NCI-H774 (cell line): ENCODE data around the gene JMJD6.
A peak's percentile ranks its signal among the peaks of the same experiment; 100 is the strongest.
"Not testable (repeated sequence)": the region's sequence is repeated elsewhere in the genome, so short reads cannot be mapped to it uniquely, and the experiment has no call there.

Experiments
- DNase-seq: peaks from one replicate; lab custom pipeline; 2025; lab: John Stamatoyannopoulos, UW

The JMJD6 gene

DNA sequence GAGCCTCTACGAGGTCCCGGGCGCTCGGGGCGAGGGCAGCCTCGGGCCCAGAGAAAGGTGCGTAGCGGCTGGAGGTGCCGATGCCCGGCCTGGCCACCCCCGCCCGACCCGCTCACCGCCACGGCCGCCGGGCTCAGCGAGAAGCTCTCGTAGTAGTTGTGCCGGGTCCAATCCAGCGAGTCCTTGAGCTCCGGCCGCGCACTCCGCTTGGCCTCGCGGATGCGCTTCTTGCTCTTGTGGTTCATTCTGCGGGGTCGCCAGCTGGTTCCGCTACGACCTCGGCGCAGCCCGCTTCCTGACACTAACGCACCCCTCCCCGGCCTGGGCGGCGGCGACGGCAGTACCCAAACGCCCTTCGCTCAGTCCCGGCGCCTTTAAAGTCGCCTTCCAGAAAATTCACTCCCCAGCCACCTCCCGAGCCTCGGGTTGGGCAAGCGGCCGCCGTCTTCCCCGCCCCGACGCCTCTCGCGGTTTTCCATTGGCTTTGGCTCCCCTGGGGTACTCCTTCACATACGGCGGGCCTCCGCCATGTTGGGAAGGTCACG lies at the start of gene JMJD6:
Gene JMJD6, minus strand, starts transcription at position 376 of the 545 bp plus-strand sequence. Its CDS starts 131 bp downstream, at position 245.
- DNase-seq: peak; percentile 98

DNA sequence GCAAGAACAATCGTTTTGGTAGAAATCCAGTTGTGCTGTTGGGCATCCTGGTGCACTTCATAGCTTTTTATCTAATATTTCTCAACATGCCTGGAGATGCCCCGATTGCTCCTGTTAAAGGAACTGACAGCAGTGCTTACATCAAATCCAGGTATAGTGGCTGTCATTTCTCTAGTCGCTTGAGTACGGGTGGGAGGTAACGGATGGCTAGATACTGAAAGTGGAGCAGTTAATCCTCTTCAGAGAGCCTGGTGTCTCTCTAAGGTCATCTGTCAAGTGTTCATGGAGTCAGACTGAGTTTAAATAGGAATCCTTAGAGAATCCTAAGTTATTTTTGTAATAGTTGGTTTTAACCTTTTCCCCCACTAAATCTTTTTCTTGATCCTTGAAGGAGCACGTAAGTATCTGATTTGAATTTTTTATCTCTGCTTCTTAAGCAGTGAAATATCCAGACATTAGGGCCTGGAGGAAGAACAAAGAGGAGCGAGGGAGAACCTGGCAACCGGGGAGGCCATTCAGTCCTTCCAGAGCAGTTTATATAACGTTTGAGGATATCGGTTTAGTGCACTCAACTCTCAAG lies 48.7 kb upstream of the JMJD6 start:
- no peak for DNase-seq

DNA sequence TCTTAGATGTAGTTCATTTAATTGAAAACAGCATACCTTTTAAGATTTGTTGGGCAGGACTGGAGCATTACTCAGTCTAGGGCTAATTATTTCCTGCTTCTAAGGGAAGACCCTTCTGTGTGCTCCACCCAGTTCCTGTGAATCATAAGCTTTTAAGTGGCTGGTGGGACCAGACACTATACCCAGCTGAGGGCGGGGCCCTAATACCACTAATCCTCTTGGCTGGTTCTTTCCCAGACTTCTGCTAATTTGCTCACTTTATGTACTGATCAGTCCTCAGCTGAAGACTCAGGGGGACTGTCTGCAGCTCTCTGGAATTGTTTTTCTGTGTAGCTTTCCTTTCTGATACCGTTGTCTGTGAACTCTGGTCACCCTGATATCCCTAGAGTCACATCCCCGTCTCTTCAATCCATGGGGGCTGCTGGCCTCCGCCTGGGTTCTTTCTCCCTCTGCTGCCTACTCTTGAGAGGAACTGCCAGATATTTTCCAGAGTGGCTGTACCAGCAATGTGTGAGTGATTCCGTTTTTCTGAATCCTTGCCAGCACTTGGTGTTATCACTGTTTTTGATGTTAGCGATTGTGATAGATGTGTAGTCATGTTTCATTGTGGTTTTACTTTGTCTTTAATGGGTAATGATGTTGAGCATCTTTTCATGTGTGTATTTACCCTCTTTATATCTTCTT lies 46.6 kb upstream of the JMJD6 start:
- no peak for DNase-seq

DNA sequence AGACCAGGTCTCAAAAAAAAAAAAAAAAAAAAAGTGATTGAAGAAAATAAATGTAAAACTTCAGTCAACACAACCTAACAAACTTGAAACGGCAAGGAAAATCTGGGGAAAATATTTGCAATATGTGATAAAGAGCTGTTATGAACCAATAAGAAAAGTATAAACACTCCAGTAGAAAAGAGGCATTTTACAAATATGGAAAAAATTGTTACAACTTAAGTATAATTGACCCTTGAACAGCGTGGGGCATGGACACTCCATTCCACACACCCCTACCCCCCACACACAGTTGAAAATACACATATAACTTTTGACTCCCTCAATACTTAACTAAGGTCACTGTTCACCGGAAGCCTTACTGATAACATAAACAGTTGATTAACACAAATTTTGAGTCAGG lies 32.2 kb upstream of the JMJD6 start:
- DNase-seq: no peak

DNA sequence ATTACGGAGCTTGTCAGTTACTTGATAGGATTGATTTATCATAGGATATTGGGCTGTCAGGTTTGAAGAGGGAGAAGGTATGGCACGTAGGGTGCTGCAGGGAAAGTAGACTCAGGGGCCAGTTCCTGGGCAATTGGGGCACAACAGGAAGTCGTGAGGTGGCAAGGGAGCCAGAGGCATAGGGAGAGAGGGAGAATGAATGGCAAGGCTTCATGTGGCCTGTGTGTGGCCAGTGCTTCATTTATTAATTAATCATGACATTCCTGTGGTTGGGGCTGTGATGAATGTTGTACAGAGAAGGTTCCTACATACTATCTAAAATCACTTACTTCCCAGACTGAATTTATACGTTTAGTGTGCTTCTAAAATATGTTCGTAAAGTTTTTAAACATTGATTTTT lies 30.9 kb upstream of the JMJD6 start:
- DNase-seq: no peak

DNA sequence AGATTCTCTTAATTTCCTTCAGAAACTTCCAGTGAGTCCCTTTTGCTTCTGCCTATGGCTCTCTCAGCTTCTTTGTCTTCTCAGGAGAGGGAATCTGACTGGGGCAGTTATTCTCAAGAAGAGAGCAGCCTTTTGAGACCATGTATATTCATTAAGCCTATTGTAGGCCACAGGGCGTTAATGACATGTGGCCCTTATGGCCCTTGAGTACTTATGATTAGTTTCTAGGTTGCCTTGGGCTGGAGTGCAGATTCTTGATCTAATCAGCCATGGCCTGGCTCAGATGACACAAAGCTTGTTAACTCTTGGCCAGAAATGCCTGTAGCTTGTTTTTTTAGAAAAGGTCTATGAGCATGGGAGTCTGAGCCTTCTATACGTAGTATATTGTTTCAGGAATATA lies 28.9 kb upstream of the JMJD6 start:
- no peak for DNase-seq

GRCh38 chr17:76753061-76753961 lies 26.9 kb upstream of the JMJD6 start:
- DNase-seq: no peak

DNA sequence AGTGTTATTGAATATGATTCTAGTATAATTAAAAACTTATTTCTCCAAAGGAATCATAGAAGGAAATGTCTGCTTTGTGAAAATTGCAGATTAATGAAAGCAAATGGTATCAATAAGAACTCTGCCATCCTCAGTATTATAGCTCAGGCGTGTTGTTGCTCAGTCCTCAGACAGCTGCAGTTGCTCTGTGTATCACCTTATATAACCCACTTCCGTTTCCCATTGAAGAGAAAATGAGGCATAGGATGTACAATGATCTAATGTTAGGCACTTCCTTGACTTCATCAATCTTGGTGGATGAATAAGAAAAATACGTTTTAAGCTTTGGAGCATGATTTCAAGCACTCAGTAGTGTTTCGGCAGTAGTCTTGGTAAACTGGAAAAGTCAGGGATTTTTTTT lies 25.6 kb upstream of the JMJD6 start:
- DNase-seq: no peak

GRCh38 chr17:76751416-76751993 lies 25.1 kb upstream of the JMJD6 start:
- DNase-seq: no peak

GRCh38 chr17:76748657-76749056 lies 22.3 kb upstream of the JMJD6 start:
- DNase-seq: no peak

DNA sequence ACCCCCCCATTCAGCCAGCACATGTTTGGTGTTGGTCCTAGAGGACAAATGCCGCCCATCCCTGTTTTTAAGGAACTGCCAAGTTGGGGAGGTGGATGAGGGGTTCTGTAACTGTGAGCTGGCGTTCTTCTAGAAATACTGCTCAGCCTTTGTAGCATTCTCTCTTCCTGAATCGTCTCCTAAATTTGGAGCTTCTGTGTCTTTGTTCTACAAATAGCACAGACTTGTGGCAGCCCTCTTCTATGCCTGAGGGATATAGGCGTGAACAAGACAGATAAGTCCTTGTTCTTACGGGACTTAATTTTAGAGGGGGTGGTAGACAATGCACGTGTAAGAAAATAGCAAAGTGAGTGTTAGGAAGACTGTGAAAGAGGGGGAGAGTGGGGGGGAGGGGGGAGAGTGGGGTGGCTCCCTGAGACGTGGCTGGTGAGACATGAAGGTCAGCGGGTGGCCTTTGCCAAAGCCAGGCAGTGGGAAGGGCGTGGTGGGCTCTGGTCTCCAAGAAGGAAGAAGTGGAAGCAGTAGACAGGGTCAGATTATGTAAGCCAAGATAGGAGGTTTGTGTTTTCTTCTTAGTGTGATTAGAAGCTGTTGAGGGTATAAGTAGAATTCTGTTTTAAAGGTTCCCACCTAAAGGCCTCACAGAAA lies 21.4 kb upstream of the JMJD6 start:
- DNase-seq: no peak

DNA sequence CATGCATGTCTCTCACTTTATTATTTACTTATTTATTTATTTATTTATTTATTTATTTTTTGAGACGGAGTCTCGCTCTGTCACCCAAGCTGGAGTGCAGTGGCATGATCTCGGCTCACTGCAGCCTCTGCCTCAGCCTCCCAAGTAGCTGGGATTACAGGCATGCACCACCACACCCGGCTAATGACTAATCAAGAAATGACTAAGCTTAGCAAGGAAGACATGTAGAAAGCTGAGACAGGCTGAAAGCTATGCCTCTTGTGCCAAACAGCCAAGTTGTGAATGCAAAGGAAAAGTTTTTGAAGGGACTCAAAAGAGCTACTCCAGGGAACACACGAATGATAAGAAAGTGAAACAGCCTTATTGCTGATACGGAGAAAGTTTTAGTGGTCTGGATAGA lies 19.4 kb upstream of the JMJD6 start:
- not testable (repeated sequence) for DNase-seq

- no peak for DNase-seq
These were observed 18.3 kb upstream of the JMJD6 start for GRCh38 chr17:76744747-76745146.

DNA sequence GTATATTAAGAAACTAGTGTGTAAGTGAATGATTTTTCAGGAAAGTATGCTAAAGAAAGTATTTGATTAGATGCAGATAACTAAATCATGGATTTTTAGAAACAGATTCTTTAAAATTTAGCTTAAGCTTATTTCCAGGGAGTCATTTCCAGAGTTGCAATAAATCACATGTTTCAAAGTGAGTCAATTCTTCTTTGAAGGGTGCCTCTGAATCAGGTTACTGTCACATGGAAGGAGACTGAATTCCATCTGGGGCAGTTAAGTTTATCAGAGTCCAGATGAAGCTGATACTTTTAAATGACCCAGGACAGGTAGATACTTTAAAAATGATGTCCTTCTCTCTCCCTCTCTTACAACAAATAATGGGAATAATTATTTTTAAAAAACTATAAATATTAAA lies 16.6 kb upstream of the JMJD6 start:
- no peak for DNase-seq

- no peak for DNase-seq
These were observed 14.1 kb upstream of the JMJD6 start for GRCh38 chr17:76740329-76741118.

DNA sequence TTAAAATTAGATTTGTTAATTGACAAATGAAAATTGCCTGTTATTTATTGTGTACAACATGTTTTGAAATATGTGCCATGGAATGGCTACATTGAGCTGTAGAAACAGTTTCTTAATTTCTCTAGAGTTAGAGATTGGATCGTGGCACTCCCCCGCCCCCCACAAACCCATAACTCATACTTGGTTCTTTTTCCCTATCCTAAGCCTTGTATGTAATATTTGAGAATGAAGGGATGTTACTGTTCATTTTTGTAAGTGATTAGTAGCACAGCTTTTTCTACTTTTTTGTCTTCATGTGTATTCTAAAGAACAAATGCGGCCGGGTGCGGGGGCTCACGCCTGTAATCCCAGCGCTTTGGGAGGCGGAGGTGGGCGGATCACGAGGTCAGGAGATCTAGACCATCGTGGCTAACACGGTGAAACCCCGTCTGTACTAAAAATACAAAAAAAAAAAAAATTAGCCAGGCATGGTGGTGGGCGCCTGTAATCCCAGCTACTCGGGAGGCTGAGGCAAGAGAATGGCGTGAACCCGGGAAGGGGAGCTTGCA lies 13.2 kb upstream of the JMJD6 start:
- DNase-seq: not testable (repeated sequence)

DNA sequence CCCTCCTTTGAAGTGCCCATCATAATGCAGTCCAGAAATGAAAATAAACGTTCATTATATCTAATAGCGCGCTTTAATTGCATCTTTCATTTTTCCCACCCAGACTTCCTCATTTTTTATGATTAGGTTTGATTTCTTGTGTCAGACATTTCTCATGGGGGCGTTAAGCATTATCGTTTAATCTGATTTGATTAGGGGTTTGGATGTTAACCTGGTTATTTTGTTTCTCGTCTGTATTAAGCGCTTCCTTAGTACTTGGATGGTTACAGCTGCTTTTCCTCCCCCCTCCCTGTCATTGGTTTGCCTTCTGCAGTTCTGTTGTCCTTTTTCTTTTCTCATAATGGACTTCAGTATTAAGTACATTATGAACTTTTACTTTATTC lies 12.1 kb upstream of the JMJD6 start:
- DNase-seq: no peak

GRCh38 chr17:76737676-76738467 lies 11.5 kb upstream of the JMJD6 start, which contains the start of gene MFSD11:
Gene MFSD11, plus strand, starts transcription at chr17:76738119. Its CDS starts 234 bp downstream, at chr17:76738353.
- DNase-seq: peak; percentile 97

- peak; percentile 100 for DNase-seq
These were observed 10.8 kb upstream of the JMJD6 start, which contains the start of gene SRSF2 for GRCh38 chr17:76737082-76737675. Gene SRSF2, minus strand, starts transcription at chr17:76737331. Its CDS starts 171 bp downstream, at chr17:76737160.
